ENCODE results near the gene P2RY12. TPM values are rescaled to one million over a fixed set of nuclear protein-coding genes. Genes with fewer than 3 reads are reported as not detected.

Gene P2RY12
- total RNA-seq, 2 experiments from 2014 or later: not detected

Other genes with a start within 250 kb of the P2RY12 start
- gene GPR171, start 181.5 kb downstream of the P2RY12 start, total RNA-seq: 100 to 1,000 TPM; 153 to 218 TPM
- gene P2RY14, start 106.2 kb downstream of the P2RY12 start, total RNA-seq: 1 to 10 TPM; 2.2 to 4.7 TPM
- gene GPR87, start 67.9 kb downstream of the P2RY12 start, total RNA-seq: under 1 TPM; 0.40 to 0.53 TPM
- not detected for gene P2RY13, start 55.2 kb downstream of the P2RY12 start, total RNA-seq
- not detected for gene IGSF10, start 76.3 kb upstream of the P2RY12 start, total RNA-seq